Body of pancreas (tissue), 4 donors: ENCODE measurements around the gene PPP2R2B.

Experiments
- POLR2A ChIP-seq, 3 donors: fragments of 450-650 bp; IDR thresholded peaks; one replicate each; pipeline ENCODE4 v1.6.1; 2016; ENCODE audit warnings: antibody characterized with exemption in 3 of 3, mild to moderate bottlenecking in 2 of 3
- TF ChIP-seq, protein P1 (sequence below), 7 experiments: fragments of 450-650 bp in 4 of 7; fragments of 200-600 bp in 3 of 7; sonication (generic) in 3 of 7; IDR thresholded peaks; one replicate each; pipeline ENCODE4 v1.5.1; 2016 to 2019; ENCODE audit warnings: antibody characterized with exemption in 7 of 7

DNA sequence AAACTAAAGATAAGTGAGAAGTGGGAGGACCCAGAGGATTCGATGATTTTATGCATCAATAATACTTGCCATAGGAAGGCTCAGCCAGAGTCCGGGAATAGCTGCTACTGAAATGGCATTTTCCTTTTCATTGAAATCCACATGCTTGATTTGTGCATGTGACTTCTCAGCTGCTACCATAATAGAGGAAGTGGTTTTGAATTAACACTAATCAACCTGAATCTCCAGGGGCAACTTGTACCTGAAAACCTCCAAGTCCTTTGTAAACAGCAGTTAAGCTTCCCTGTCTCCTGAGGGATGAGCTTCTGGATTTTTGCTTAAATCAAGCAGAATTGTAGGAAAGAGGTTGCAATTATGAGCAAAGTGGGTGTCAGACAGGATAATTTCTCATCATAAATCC, 124.9 kb downstream of the PPP2R2B start:
- TF ChIP-seq, protein P1, sequence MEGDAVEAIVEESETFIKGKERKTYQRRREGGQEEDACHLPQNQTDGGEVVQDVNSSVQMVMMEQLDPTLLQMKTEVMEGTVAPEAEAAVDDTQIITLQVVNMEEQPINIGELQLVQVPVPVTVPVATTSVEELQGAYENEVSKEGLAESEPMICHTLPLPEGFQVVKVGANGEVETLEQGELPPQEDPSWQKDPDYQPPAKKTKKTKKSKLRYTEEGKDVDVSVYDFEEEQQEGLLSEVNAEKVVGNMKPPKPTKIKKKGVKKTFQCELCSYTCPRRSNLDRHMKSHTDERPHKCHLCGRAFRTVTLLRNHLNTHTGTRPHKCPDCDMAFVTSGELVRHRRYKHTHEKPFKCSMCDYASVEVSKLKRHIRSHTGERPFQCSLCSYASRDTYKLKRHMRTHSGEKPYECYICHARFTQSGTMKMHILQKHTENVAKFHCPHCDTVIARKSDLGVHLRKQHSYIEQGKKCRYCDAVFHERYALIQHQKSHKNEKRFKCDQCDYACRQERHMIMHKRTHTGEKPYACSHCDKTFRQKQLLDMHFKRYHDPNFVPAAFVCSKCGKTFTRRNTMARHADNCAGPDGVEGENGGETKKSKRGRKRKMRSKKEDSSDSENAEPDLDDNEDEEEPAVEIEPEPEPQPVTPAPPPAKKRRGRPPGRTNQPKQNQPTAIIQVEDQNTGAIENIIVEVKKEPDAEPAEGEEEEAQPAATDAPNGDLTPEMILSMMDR (IDR thresholded peaks at IDR 0.05), result no peak
- no peak for TF ChIP-seq POLR2A (IDR thresholded peaks at IDR 0.05)
